AG04450 (cell line): ENCODE data around the gene NTRK2. TPM values are rescaled to one million over a fixed set of nuclear protein-coding genes. Genes with fewer than 3 reads are reported as not detected.

Experiments used
- CTCF ChIA-PET: fragments of 300-600, 350-600 bp; formaldehyde crosslinking; extraction: SDS; loops from one replicate; lab custom pipeline; 2022; ENCODE audit warnings: antibody characterized with exemption, inconsistent platforms; lab: Charles Lee
- POLR2A ChIA-PET: fragments of 350-600 bp; formaldehyde crosslinking; extraction: SDS; loops from one replicate; lab custom pipeline; 2021; ENCODE audit warnings: antibody characterized with exemption, inconsistent platforms; lab: Yijun Ruan, JAX
- DNase-seq: peaks from one replicate; pipeline ENCODE4 v3.0.0-alpha.2; 2011; ENCODE audit warnings: low read depth, low spot score
- H3K27ac ChIP-seq: one replicate; pipeline ENCODE4 v1.5.1; 2012; ENCODE audit warnings: low read depth, low read length, control low read depth
- H3K27me3 ChIP-seq: one replicate; pipeline ENCODE4 v1.6.0; 2012; ENCODE audit warnings: low read length; ENCODE audit not compliant: control insufficient read depth, insufficient read depth
- H3K4me3 ChIP-seq: 2 replicates; pipeline ENCODE4 v1.5.1; 2011; ENCODE audit warnings: mild to moderate bottlenecking, low read depth, low read length, control low read depth
- H3K9me3 ChIP-seq: 2 replicates; pipeline ENCODE4 v1.5.1; 2012; ENCODE audit warnings: low read length; ENCODE audit not compliant: control insufficient read depth, insufficient read depth
- polyA plus RNA-seq: library from polyadenylated mRNA; depleted of rRNA; stranded (reverse); fragments of >200 nt; gene quantifications from 2 replicates; pipeline ENCODE4 v1.2.3, GENCODE V29; 2011
- TF ChIP-seq, protein P1 (sequence below): IDR thresholded peaks from 2 replicates; pipeline ENCODE4 v1.5.1; 2011; ENCODE audit warnings: low read depth, low read length, control low read depth, inconsistent platforms

The NTRK2 gene
- polyA plus RNA-seq, 1 experiment = not detected

DNA sequence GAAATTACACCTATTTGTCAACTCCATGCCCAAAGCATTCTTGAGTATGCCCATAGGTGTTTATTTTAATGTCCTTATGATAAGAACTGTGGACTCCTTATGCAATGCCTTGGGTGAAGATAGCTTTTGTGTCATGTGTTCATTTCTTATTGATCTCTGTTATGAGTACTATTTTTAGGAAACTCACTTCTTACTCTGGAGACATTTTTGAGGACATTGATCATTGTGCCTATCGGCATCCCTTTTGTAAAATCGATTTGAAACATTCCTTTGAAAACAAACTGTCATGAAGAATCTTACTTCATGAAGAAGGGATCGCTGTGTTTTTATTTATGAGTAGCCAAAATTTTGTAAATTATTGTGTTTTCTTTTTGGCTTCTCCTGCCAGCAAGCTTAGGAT, 257.3 kb downstream of the NTRK2 start:
- peaks cover 10% of the 10 kb centered on the region for H3K9me3 ChIP-seq
- no peaks in the 10 kb centered on the region for H3K27me3 ChIP-seq
- no peak for DNase-seq
- TF ChIP-seq, protein P1, sequence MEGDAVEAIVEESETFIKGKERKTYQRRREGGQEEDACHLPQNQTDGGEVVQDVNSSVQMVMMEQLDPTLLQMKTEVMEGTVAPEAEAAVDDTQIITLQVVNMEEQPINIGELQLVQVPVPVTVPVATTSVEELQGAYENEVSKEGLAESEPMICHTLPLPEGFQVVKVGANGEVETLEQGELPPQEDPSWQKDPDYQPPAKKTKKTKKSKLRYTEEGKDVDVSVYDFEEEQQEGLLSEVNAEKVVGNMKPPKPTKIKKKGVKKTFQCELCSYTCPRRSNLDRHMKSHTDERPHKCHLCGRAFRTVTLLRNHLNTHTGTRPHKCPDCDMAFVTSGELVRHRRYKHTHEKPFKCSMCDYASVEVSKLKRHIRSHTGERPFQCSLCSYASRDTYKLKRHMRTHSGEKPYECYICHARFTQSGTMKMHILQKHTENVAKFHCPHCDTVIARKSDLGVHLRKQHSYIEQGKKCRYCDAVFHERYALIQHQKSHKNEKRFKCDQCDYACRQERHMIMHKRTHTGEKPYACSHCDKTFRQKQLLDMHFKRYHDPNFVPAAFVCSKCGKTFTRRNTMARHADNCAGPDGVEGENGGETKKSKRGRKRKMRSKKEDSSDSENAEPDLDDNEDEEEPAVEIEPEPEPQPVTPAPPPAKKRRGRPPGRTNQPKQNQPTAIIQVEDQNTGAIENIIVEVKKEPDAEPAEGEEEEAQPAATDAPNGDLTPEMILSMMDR = no peak
- H3K4me3 ChIP-seq = no peak overlapping the region
- H3K27ac ChIP-seq = no peak overlapping the region
- ChIA-PET CTCF (no interaction called here), POLR2A (no interaction called here)

DNA sequence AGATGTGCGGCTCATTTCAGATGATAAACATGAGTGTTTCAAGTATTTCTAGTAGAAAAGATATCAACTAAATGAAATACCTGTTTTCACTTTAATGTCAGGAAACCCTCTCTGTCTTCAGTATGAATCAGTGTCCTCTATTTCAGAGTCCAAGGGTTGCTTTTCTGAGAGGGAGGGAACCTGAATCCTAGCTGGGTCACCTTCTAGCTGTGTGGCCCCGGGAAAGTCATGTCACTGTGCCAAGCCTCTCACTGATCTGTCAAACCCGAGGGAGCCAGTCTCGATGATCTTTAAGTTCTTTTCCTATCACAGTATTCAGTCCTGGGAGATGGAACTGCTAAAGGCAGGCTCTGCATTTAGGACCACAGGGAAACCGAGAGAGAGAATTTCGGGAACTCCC, 258.9 kb downstream of the NTRK2 start:
- no peak for DNase-seq
- H3K9me3 ChIP-seq = peaks cover 14% of the 10 kb centered on the region
- POLR2A ChIA-PET = no interaction called here
- H3K27ac ChIP-seq = no peak overlapping the region
- TF ChIP-seq, protein P1 = no peak
- H3K27me3 ChIP-seq = no peaks in the 10 kb centered on the region
- H3K4me3 ChIP-seq = no peak overlapping the region
- CTCF ChIA-PET = no interaction called here

DNA sequence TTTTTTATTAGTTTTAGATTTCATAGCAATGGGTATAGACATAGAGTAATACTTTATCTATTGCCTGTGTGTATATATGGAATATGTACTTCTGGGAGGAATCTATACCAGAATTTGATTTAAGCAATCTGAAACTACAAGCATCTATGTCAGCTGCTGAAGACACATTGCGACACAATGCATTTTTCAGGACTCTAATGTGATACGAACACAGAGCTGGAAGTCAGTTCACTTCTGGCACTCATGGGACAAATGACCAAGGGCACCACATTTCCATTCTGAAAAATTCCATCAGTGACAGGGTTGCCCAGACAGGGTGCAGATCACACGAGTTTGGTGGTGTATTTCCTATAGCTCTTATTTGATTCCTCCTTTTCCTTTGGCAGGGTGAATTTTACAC, 259.5 kb downstream of the NTRK2 start:
- Histone ChIP-seq H3K9me3 (peaks cover 14% of the 10 kb centered on the region; the same call in 1 of the 2 replicates), H3K27me3 (no peaks in the 10 kb centered on the region), H3K27ac (no peak overlapping the region), H3K4me3 (no peak overlapping the region)
- POLR2A ChIA-PET = no interaction called here
- CTCF ChIA-PET = no interaction called here
- TF ChIP-seq, protein P1 = no peak
- DNase-seq = no peak

DNA sequence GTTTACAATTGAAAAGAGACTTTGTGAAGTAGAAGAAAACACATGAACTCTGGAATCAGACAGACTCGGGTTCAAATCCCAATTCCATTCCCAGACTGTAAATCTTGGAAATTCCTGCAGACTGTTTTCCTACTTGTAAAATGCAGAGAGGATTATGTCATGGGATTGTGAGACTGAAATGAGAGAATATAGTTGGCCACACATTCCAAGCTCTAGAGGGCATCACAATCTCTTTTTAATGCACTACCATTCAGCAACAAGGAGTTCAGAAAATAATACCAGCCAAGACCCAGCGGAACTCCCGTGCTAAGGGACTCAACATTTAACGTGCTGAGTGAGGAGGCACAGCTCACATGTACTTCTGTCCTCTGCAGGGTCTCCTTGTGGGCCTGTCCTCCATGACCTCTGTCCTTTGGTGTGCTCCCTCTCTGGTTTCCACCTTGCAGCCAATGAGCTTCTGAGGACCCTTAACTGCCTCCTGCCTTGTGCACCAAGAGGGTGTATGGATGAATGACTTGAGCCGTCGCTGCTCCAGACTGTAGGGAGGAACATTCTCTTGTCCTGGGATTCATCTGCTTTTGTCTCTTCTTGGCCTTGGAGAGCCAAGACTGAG, 263.5 kb downstream of the NTRK2 start:
- TF ChIP-seq, protein P1 = no peak
- CTCF ChIA-PET = no interaction called here
- H3K9me3 ChIP-seq = peaks cover 12% of the 10 kb centered on the region; the same call in 1 of the 2 replicates
- H3K27ac ChIP-seq = no peak overlapping the region
- no peaks in the 10 kb centered on the region for H3K27me3 ChIP-seq
- H3K4me3 ChIP-seq = no peak overlapping the region
- POLR2A ChIA-PET = no interaction called here
- no peak for DNase-seq

DNA sequence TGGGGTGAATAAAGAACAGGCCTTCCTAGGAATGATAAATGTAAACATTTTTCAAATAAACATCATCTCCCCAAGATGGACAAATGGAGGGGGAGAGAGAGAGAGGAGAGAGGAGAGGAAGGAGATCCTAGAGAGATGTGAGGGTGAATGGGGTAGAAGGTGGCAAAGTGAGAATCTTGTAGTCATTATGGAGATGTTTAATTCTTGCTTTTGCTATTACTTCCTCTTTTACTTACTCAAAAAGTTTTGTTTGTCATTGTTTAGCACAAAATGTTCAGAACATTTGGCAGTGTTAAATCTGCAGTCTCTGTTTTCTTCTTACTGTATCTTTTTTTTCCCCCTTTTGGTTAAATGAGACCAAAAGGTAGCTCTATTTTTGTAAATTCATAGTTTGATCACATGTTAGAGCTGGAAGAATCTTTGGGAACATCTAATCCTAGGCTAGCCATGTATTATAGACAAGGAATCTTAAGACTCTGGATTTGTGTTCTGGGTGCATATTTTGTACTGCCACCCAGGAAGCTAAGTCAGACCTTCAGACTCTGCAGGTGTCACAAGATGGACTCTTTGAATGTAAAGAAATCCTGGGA, 266.1 kb downstream of the NTRK2 start:
- ChIA-PET POLR2A (no interaction called here), CTCF (no interaction called here)
- no peak for DNase-seq
- Histone ChIP-seq H3K27me3 (no peaks in the 10 kb centered on the region), H3K9me3 (peaks cover 12% of the 10 kb centered on the region; the same call in 1 of the 2 replicates), H3K27ac (no peak overlapping the region), H3K4me3 (no peak overlapping the region)
- TF ChIP-seq, protein P1 = no peak
